Type B pancreatic cell (in vitro differentiated cells): Measurements from ENCODE around the gene ITPKB. TPM values are rescaled to one million over a fixed set of nuclear protein-coding genes. Genes with fewer than 3 reads are reported as not detected.

Experiments
- DNase-seq: peaks from one replicate; pipeline ENCODE4 v3.0.0; 2021; ENCODE audit warnings: mixed read lengths; ENCODE audit not compliant: unreplicated experiment; ENCODE audit errors: extremely low spot score
- H3K27ac Mint-ChIP-seq: 2 replicates; pipeline ENCODE4 v1.8.0; 2021; ENCODE audit warnings: mild to moderate bottlenecking, mixed read lengths
- H3K27me3 Mint-ChIP-seq: 2 replicates; pipeline ENCODE4 v1.8.0; 2021; ENCODE audit warnings: mixed read lengths
- H3K36me3 Mint-ChIP-seq: 2 replicates; pipeline ENCODE4 v1.8.0; 2021; ENCODE audit warnings: mixed read lengths
- H3K4me1 Mint-ChIP-seq: one replicate; pipeline ENCODE4 v1.8.0; 2021; ENCODE audit warnings: mixed read lengths; ENCODE audit not compliant: unreplicated experiment
- H3K4me3 Mint-ChIP-seq: 2 replicates; pipeline ENCODE4 v1.8.0; 2021; ENCODE audit warnings: mild to moderate bottlenecking, mixed read lengths
- H3K9me3 Mint-ChIP-seq: 2 replicates; pipeline ENCODE4 v1.8.0; 2021; ENCODE audit warnings: mixed read lengths
- total RNA-seq: library from RNA; stranded (reverse); gene quantifications from 2 replicates; pipeline ENCODE4 v1.2.1, GENCODE V29; 2021; ENCODE audit warnings: low replicate concordance
- TF ChIP-seq, protein P1 (sequence below): fragments of 200-600 bp; sonication (generic); conservative IDR thresholded peaks from 2 replicates; pipeline ENCODE4 v1.5.0; 2021; ENCODE audit warnings: antibody characterized with exemption, mild to moderate bottlenecking

ITPKB gene
- total RNA-seq, 1 donor from 2014 or later: 31.4 TPM

DNA sequence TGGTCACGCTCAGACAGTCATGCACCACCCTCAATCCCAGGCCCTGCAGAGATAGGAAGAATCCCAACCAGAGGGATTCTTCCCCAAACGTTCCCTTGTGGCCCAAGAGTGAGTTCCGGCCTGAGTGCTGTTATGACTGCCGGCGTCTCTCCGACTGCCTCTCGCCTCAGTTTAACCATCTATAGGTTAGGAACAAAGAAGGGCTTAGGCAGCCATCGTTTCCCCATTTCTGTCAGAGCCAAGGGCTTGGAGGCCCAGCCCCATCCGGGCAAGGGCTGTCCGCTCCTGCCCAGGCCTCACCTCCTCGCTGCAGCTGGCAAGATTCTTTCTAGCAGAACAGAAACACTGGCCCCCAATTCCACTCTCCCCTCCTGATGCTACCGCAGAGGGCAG is 131.8 kb downstream of the ITPKB start:
- Mint-ChIP-seq H3K27me3 (peaks cover 4% of the 10 kb centered on the region), H3K27ac (no peak overlapping the region), H3K4me1 (peaks cover 21% of the 10 kb centered on the region), H3K4me3 (no peak overlapping the region), H3K36me3 (no peaks in the 10 kb centered on the region), H3K9me3 (no peaks in the 10 kb centered on the region)
- no peak for DNase-seq
- TF ChIP-seq, protein P1, sequence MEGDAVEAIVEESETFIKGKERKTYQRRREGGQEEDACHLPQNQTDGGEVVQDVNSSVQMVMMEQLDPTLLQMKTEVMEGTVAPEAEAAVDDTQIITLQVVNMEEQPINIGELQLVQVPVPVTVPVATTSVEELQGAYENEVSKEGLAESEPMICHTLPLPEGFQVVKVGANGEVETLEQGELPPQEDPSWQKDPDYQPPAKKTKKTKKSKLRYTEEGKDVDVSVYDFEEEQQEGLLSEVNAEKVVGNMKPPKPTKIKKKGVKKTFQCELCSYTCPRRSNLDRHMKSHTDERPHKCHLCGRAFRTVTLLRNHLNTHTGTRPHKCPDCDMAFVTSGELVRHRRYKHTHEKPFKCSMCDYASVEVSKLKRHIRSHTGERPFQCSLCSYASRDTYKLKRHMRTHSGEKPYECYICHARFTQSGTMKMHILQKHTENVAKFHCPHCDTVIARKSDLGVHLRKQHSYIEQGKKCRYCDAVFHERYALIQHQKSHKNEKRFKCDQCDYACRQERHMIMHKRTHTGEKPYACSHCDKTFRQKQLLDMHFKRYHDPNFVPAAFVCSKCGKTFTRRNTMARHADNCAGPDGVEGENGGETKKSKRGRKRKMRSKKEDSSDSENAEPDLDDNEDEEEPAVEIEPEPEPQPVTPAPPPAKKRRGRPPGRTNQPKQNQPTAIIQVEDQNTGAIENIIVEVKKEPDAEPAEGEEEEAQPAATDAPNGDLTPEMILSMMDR: no peak

DNA sequence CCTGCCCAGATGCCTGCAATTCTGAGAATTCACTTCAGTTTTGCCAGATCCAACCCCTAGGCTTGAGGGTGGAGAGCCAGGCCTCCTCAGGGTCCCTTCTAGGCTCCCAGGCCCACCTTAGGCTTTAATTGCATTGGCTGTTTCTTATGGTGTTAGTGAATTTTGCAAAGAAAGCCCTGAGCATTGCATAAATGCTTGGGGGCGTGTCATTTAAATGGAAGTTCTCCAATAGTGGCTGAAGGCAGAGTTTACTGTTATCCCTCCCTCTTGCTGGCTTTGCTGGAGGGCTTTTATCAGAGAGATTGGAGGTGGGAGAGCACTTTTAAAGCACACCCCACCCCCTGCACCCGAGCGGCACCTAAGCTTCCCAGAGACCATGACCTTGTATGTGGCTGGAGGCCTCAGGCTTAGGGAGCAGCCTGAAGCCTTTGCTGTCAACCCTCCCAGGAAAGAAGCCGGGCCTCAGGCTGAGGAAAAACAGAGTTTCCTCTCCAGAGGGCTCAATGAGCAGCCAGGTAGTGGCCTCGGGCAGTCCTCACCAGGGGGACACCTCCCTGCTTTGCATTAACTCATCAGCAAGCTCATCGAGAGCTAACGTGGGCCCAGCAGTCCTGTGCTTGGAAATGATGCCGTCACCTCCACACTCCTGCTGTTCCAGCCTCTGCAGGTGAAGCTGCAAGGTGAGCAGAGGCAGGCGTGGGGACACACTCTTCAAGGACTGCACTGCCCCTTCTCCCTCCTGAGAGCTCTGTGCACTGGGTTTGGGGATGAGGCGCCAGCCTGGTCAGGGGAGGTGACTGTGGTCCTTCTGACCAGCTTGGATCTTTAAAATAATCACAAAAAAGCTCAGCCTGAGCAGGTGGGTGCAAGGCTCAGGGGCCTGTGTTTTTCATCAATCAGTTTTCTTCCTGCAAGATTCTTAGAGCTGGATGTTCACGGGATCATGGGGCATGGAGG is 132.5 kb downstream of the ITPKB start:
- Mint-ChIP-seq H3K9me3 (no peaks in the 10 kb centered on the region), H3K27ac (no peak overlapping the region), H3K4me3 (no peak overlapping the region), H3K36me3 (no peaks in the 10 kb centered on the region), H3K27me3 (peaks cover 4% of the 10 kb centered on the region), H3K4me1 (peaks cover 21% of the 10 kb centered on the region)
- no peak for DNase-seq
- TF ChIP-seq, protein P1: no peak

DNA sequence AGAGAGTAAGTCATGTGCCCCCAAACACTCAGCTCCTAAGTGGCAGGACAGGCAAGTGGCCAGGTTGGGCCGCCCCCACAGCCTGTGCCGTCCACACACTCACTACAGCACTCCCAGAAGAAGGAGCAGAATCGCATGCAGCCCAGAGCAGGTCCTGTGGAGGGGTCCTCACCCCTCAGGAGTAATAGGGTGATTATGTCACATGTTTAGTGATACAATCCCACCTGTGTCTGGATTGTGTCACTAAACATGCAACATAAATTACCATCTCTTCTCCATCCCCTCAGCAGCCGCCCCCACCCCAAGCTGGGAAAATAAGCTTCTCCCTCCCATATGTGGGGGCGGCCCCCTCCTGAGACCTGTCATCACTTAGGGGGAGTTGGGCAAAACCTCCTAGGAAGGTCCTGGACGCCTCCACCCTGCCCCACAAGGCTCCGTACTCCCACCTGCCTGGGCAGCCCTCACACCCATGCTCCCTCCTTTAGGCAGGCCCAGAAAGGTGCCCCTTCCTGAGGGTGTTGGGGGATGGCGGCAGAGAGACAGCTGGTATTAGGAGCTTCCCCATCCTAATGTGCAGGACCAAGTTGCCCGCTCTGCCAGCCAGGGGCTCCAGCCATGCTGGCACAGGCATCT is 133.6 kb downstream of the ITPKB start:
- TF ChIP-seq, protein P1: no peak
- H3K9me3 Mint-ChIP-seq: no peaks in the 10 kb centered on the region
- H3K4me3 Mint-ChIP-seq: no peak overlapping the region
- peaks cover 31% of the 10 kb centered on the region for H3K4me1 Mint-ChIP-seq
- H3K36me3 Mint-ChIP-seq: no peaks in the 10 kb centered on the region
- peaks cover 4% of the 10 kb centered on the region for H3K27me3 Mint-ChIP-seq
- H3K27ac Mint-ChIP-seq: no peak overlapping the region
- no peak for DNase-seq

DNA sequence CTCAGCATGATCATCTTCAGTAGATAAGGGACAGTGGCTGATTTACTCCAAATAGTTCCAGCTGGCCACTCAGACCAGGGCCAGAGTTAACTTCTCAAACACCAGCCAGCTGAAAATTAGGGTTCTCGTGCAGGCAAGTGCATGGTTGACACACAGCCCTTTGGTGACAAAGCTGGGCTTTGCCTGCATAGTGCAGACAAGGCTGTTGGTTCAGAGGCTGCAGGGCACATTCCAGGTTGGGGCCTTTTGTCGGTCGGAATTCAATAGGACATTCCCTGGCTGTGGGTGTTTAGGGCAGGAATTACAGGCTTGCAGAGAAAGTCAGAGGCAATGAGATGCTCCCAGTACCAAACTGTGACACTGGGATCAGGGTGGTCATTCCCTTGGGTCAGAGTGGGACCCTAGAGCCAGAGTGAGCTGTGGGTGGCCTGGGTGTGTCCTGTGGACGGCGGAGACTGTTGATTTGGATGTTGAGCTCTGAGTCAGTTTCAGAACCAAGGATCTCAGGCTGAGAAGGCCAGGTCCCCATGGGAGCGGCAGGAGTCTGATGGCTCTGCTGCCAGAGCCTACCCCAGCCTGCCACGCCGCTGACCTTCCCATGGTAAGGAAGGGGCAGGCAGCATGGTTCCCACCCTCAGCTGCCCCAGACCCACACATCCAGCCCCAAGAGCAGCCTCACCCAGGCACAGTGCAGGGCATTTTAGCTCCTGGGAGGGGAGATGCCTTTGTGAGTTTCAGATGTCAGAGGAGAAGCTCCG is 134.3 kb downstream of the ITPKB start:
- peaks cover 31% of the 10 kb centered on the region for H3K4me1 Mint-ChIP-seq
- DNase-seq: no peak
- no peaks in the 10 kb centered on the region for H3K9me3 Mint-ChIP-seq
- no peaks in the 10 kb centered on the region for H3K36me3 Mint-ChIP-seq
- peak overlapping the region; percentile 7 for H3K4me3 Mint-ChIP-seq
- TF ChIP-seq, protein P1: no peak
- peaks cover 4% of the 10 kb centered on the region for H3K27me3 Mint-ChIP-seq
- H3K27ac Mint-ChIP-seq: no peak overlapping the region

DNA sequence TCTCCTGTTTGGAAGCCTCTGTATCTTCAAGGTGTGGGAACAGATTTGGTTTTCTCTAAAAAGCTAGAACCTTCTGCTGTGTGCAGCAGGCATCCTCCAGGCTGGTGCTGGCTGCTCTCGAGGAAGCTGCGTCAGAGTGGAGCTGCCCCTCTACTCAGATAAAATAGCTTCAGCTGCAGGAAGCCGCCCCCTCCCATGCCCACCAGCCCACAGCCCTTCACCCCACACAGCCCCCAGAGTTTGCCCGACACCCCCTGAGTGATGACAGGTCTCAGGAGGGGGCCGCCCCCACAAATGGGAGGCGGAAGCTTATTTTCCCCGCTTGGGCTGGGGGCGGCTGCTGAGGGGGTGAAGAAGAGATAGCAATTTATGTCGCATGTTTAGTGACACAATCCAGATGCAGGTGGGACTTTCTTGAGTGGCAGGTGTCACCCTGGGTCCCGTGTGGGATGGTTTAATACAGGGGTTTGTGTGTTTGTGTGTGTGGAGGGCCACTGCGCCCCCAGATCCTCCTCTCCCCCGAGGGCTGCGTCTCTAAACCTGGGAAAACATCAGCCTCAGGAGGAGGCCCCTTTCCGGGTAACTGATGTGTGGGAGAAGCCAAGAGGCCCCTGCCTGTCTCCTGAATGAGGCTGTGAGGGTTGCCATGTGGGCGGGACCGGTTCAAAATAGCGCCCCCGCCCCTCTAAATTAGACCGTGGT is 135.1 kb downstream of the ITPKB start:
- no peak overlapping the region for H3K27ac Mint-ChIP-seq

More for the DNA sequence above, 135.1 kb downstream of the ITPKB start:
- DNase-seq: no peak
- H3K4me1 Mint-ChIP-seq: peaks cover 31% of the 10 kb centered on the region
- TF ChIP-seq, protein P1: no peak
- H3K27me3 Mint-ChIP-seq: peaks cover 4% of the 10 kb centered on the region
- H3K9me3 Mint-ChIP-seq: no peaks in the 10 kb centered on the region
- no peak overlapping the region for H3K4me3 Mint-ChIP-seq
- H3K36me3 Mint-ChIP-seq: no peaks in the 10 kb centered on the region
